UCSD-AML1 (cell line): Measurements from ENCODE around the gene CBL.
"Not testable (repeated sequence)": the region's sequence is repeated elsewhere in the genome, so short reads cannot be mapped to it uniquely, and the experiment has no call there.

Experiments
- DNase-seq: peaks from one replicate; lab custom pipeline; 2025; ENCODE audit not compliant: unreplicated experiment; lab: John Stamatoyannopoulos, UW

Gene CBL

GRCh38 chr11:119207415-119207960 lies 1.3 kb downstream of the CBL start:
- DNase-seq = no peak

- DNase-seq = no peak
Observed at GRCh38 chr11:119209186-119209585, 3.0 kb downstream of the CBL start.

GRCh38 chr11:119210050-119210449 lies 3.9 kb downstream of the CBL start:
- DNase-seq = no peak

- no peak for DNase-seq
Observed at GRCh38 chr11:119218141-119218878, 12.2 kb downstream of the CBL start.

GRCh38 chr11:119222308-119222707 lies 16.2 kb downstream of the CBL start:
- DNase-seq = no peak

- no peak for DNase-seq
Observed at GRCh38 chr11:119222891-119223290, 16.8 kb downstream of the CBL start.

- DNase-seq = no peak
Observed at GRCh38 chr11:119223856-119224255, 17.7 kb downstream of the CBL start.

GRCh38 chr11:119228535-119229287 lies 22.6 kb downstream of the CBL start:
- not testable (repeated sequence) for DNase-seq

GRCh38 chr11:119229288-119229672 lies 23.1 kb downstream of the CBL start:
- DNase-seq = no peak

GRCh38 chr11:119229741-119230140 lies 23.6 kb downstream of the CBL start:
- no peak for DNase-seq

GRCh38 chr11:119236490-119236889 lies 30.4 kb downstream of the CBL start:
- no peak for DNase-seq

- DNase-seq = no peak
Observed at GRCh38 chr11:119236891-119237290, 30.8 kb downstream of the CBL start.

- no peak for DNase-seq
Observed at GRCh38 chr11:119237515-119237914, 31.4 kb downstream of the CBL start.

GRCh38 chr11:119248750-119249670 lies 42.9 kb downstream of the CBL start:
- DNase-seq = no peak

GRCh38 chr11:119249671-119250010 lies 43.5 kb downstream of the CBL start:
- DNase-seq = no peak

- DNase-seq = no peak
Observed at GRCh38 chr11:119251114-119251513, 45.0 kb downstream of the CBL start.

GRCh38 chr11:119254239-119254638 lies 48.1 kb downstream of the CBL start:
- no peak for DNase-seq

GRCh38 chr11:119258180-119258579 lies 52.0 kb downstream of the CBL start:
- DNase-seq = no peak

GRCh38 chr11:119258983-119259382 lies 52.8 kb downstream of the CBL start:
- no peak for DNase-seq

- DNase-seq = no peak
Observed at GRCh38 chr11:119262668-119263351, 56.7 kb downstream of the CBL start.
